ENCODE measurements around the gene RCOR2. TPM values are rescaled to one million over a fixed set of nuclear protein-coding genes. Genes with fewer than 3 reads are reported as not detected.
A peak's percentile ranks its signal among the peaks of the same experiment; 100 is the strongest.

The RCOR2 gene
- polyA plus RNA-seq, 2 donors: 0.13 to 0.24 TPM

DNA sequence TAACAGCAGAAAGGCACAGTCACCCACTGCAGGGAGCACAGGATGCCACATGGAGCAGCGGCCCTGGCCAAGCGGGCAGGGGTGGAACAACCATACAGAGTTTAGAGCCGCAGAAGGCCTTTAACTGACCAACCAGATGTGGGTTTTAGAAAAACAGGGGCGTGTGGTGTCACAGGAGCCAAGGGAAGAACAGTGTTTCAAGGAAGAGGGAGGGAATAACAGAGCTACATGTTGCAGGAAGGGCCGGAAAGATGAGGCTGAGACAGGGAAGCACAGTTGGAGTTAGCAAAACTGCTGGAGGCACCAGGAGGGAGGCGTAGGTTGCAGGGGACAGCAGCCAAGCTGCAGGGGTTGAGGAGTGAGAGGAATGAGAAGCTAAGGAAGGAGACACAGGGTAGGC is 14.1 kb upstream of the RCOR2 start:
- H3K27me3 ChIP-seq (ENCODE audit: control insufficient read depth in 1 of 2, insufficient read depth in 2 of 2, low read length in 2 of 2): no peaks in the 10 kb centered on the region
- 68 to 74% methylated on average over 6 of the region's 6 CpGs for WGBS, 2 donors
- no peak overlapping the region for H3K27ac ChIP-seq (ENCODE audit: low read depth in 2 of 2, low read length in 1 of 2)
- H3K9me3 ChIP-seq (ENCODE audit: control insufficient read depth in 2 of 2, insufficient read depth in 1 of 2, low read depth in 1 of 2, low read length in 1 of 2): no peaks in the 10 kb centered on the region
- H3K4me1 ChIP-seq (ENCODE audit: control insufficient read depth in 2 of 2, insufficient read depth in 2 of 2, low read length in 1 of 2): no peaks in the 10 kb centered on the region
- H3K36me3 ChIP-seq (ENCODE audit: control insufficient read depth in 2 of 2, insufficient read depth in 2 of 2, low read length in 1 of 2): no peaks in the 10 kb centered on the region
- H3K4me3 ChIP-seq (ENCODE audit: low read depth in 1 of 2, low read length in 2 of 2): no peak overlapping the region

DNA sequence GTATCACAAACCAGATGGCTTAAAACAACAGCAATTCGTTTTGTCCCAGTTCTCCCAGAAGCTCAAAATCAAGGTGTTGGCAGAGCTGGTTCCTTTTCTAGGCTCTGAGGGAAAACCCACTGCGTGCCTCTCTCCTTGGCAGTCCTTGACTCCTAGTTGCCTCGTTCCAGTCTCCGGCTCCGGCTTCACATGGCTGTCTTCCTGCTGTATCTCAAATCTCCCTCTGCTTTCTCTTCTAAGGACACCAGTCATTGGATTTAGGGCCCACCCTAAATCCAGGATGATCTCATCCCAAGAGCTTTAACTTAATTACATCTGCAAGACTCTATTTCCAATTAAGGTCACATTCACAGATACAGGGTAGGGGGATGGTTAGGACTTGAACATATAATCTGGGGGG is 12.7 kb upstream of the RCOR2 start:
- Histone ChIP-seq H3K36me3 (ENCODE audit: control insufficient read depth in 2 of 2, insufficient read depth in 2 of 2, low read length in 1 of 2) (no peaks in the 10 kb centered on the region), H3K27ac (ENCODE audit: low read depth in 2 of 2, low read length in 1 of 2) (no peak overlapping the region), H3K4me1 (ENCODE audit: control insufficient read depth in 2 of 2, insufficient read depth in 2 of 2, low read length in 1 of 2) (no peaks in the 10 kb centered on the region), H3K9me3 (ENCODE audit: control insufficient read depth in 2 of 2, insufficient read depth in 1 of 2, low read depth in 1 of 2, low read length in 1 of 2) (no peaks in the 10 kb centered on the region), H3K27me3 (ENCODE audit: control insufficient read depth in 1 of 2, insufficient read depth in 2 of 2, low read length in 2 of 2) (no peaks in the 10 kb centered on the region), H3K4me3 (ENCODE audit: low read depth in 1 of 2, low read length in 2 of 2) (no peak overlapping the region)
- 84 to 90% methylated on average over 5 of the region's 5 CpGs for WGBS, 2 donors

DNA sequence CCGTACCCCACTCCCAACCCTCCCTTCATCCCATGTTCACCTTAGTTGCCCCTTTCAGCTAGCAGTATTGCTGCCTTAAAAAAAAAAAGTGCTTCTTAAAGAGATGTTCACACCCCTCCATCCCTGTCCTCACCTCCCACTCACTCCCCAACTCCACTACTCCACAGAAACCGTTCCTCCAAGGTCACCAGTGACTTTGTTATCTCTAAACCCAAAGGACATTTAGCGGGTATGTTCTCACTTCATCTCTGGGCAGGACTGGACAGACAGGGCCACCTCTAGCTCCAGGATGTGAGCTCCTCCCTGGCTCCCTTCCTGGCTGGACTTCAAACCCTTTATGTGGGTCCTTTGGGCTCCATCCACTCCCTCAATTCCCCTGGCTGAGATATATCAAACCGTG is 6.4 kb upstream of the RCOR2 start:
- H3K4me3 ChIP-seq (ENCODE audit: low read depth in 1 of 2, low read length in 2 of 2): no peak overlapping the region
- no peaks in the 10 kb centered on the region for H3K9me3 ChIP-seq (ENCODE audit: control insufficient read depth in 2 of 2, insufficient read depth in 1 of 2, low read depth in 1 of 2, low read length in 1 of 2)
- H3K27ac ChIP-seq (ENCODE audit: low read depth in 2 of 2, low read length in 1 of 2): no peak overlapping the region
- H3K27me3 ChIP-seq (ENCODE audit: control insufficient read depth in 1 of 2, insufficient read depth in 2 of 2, low read length in 2 of 2): no peaks in the 10 kb centered on the region
- WGBS, 2 donors: 54 to 59% methylated on average over 4 of the region's 4 CpGs
- H3K4me1 ChIP-seq (ENCODE audit: control insufficient read depth in 2 of 2, insufficient read depth in 2 of 2, low read length in 1 of 2): peaks cover 6 to 9% of the 10 kb centered on the region in 2 donors
- H3K36me3 ChIP-seq (ENCODE audit: control insufficient read depth in 2 of 2, insufficient read depth in 2 of 2, low read length in 1 of 2): no peaks in the 10 kb centered on the region

DNA sequence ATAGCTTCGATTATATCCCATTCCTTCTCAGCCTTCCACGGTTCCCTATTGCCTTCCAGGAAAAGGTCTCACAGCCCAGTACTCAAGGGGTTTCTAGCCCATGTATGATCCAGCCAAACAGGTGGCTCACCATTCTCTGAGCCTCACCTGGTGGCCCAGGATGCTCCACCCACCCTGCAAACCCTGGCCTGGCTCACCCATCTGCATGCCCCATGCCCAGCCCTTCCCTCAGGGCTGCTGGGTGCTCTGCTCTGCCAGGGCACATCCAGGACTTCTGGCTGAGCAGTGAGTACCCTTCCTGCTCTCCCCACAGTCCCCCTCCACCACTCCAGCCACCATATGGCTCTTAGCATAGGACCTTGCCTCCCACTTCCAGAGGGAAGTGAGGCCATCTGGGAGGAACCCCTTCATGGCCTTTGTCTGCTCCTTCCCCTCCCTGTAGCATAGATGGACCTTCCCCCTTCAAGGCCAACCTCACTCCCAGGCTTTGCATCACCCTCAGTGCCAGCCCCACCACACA is 5.8 kb upstream of the RCOR2 start:
- Histone ChIP-seq H3K4me3 (ENCODE audit: low read depth in 1 of 2, low read length in 2 of 2) (no peak overlapping the region), H3K9me3 (ENCODE audit: control insufficient read depth in 2 of 2, insufficient read depth in 1 of 2, low read depth in 1 of 2, low read length in 1 of 2) (no peaks in the 10 kb centered on the region), H3K36me3 (ENCODE audit: control insufficient read depth in 2 of 2, insufficient read depth in 2 of 2, low read length in 1 of 2) (no peaks in the 10 kb centered on the region), H3K27me3 (ENCODE audit: control insufficient read depth in 1 of 2, insufficient read depth in 2 of 2, low read length in 2 of 2) (no peaks in the 10 kb centered on the region), H3K27ac (ENCODE audit: low read depth in 2 of 2, low read length in 1 of 2) (no peak overlapping the region), H3K4me1 (ENCODE audit: control insufficient read depth in 2 of 2, insufficient read depth in 2 of 2, low read length in 1 of 2) (peaks cover 9% of the 10 kb centered on the region in 2 donors)
- 61 to 71% methylated on average over 2 of the region's 2 CpGs for WGBS, 2 donors

DNA sequence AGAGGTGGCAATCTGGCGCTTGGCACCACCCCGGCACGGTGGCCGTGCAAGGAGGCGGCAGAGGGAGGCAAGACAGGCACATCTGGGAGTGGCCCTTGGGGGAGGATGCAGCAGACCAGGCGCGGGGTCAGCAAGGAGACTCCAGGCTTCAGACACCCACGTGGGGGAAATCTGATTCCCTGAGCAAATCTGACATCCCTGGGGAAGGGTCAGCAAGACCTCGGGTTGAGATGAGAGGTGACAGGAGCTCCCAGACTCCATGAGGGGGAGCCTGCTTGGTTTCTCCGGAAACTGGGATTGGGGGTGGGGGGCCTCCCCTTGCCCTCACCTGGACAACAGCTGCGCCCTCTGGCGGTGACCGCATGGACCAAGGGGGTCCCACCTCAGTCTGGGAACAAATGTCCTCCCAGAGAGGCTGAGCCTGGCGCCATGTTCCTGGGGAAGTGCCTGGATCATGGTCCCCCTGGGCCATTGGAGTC is 4.0 kb upstream of the RCOR2 start:
- H3K4me3 ChIP-seq (ENCODE audit: low read depth in 1 of 2, low read length in 2 of 2): no peak overlapping the region
- no peaks in the 10 kb centered on the region for H3K9me3 ChIP-seq (ENCODE audit: control insufficient read depth in 2 of 2, insufficient read depth in 1 of 2, low read depth in 1 of 2, low read length in 1 of 2)
- WGBS, 2 donors: 60 to 64% methylated on average over 14 of the region's 14 CpGs
- H3K36me3 ChIP-seq (ENCODE audit: control insufficient read depth in 2 of 2, insufficient read depth in 2 of 2, low read length in 1 of 2): no peaks in the 10 kb centered on the region
- H3K27ac ChIP-seq (ENCODE audit: low read depth in 2 of 2, low read length in 1 of 2): no peak overlapping the region
- H3K4me1 ChIP-seq (ENCODE audit: control insufficient read depth in 2 of 2, insufficient read depth in 2 of 2, low read length in 1 of 2): peaks cover 18 to 19% of the 10 kb centered on the region in 2 donors
- H3K27me3 ChIP-seq (ENCODE audit: control insufficient read depth in 1 of 2, insufficient read depth in 2 of 2, low read length in 2 of 2): no peaks in the 10 kb centered on the region

DNA sequence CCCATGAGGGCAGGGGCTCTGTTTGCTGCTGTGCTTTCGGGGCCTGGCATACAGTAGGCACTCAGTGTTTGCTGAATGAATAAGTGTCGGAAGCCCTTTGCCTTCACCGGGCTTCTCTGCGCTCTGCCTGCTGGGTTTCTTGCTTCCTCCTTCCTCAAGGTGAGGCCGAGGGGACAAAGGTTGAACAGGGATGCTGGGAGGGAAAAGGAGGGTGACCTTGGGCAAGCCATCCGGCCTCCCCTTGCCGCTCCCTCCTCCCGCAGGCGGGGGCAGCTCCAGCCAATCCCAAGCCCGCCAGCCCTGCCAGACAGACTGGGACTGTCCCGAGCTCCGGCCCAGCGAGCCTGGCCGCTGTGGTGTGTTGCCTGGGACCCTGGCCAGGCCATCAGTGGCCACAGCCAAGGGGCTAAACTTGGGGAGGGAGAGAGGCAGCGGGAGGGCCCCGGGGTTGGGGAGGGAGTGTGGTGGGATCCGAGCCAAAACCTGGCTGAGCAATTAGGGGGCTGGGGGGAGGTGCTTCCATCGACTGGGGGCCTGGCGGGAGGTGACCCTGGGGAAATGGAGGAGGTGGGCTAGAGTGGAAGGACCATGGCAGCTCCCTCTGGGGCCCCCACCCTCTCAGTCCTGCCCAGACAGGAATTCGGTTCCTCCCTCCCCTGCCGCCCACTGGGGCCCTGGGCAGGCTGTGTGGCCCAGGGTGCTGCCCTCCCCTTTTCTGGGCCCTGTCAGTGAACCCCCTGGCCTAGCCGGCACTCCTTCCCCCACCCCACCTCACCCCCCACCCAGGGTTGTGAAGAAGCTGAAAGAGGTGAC is 3.4 kb upstream of the RCOR2 start:
- no peak overlapping the region for H3K4me3 ChIP-seq (ENCODE audit: low read depth in 1 of 2, low read length in 2 of 2)

DNA sequence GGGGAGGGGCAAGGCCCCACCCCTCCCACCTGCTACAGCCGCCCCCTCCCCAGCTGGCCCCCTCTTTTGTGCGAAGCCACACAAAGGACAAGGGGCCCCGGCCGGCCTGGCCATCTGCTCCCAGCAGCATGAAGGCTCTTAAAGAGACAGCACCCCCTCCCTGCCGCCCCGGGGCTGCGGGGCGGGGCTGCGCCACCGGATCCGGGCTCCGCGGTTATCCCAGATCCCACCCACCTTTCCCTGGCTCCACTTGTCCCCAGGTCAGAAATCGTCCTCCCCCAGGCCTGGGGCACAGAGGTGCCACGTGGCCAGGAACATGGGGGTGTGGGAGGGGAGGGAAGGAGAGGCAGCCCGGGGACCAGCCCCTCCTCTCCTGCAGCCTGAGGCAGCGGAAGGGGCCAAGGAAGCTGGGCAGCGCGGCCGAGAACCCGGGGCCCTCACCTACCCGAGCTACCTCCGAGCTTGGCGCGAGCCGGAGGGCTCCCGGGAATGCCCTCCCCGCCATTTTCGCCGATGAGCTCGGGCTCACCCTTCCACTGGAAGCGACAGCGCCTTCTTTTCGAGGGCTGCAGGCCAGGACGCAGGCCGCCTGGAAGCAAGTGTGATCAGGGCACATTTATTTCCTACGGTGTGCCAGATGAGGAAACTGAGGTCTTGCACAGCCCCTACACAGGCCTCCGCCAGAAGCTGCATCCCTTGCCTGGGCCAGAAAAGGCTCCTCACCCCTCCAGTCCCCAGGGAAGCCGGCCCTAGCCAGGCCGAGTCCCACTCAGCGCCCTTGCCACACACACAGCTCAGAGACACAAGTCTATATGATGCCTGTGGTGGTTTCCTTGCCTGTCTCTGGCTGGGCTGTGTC is 2.5 kb upstream of the RCOR2 start:
- WGBS, 2 donors: 17 to 24% methylated on average over 37 to 41 of the region's 41 CpGs
- Histone ChIP-seq H3K27ac (ENCODE audit: low read depth in 2 of 2, low read length in 1 of 2) (peak overlapping the region; percentile 40 to 50), H3K27me3 (ENCODE audit: control insufficient read depth in 1 of 2, insufficient read depth in 2 of 2, low read length in 2 of 2) (no peaks in the 10 kb centered on the region), H3K36me3 (ENCODE audit: control insufficient read depth in 2 of 2, insufficient read depth in 2 of 2, low read length in 1 of 2) (no peaks in the 10 kb centered on the region), H3K9me3 (ENCODE audit: control insufficient read depth in 2 of 2, insufficient read depth in 1 of 2, low read depth in 1 of 2, low read length in 1 of 2) (no peaks in the 10 kb centered on the region), H3K4me3 (ENCODE audit: low read depth in 1 of 2, low read length in 2 of 2) (peak overlapping the region in 1 of 2 donors; percentile 7), H3K4me1 (ENCODE audit: control insufficient read depth in 2 of 2, insufficient read depth in 2 of 2, low read length in 1 of 2) (peaks cover 19 to 24% of the 10 kb centered on the region in 2 donors)

More for the DNA sequence above, 3.4 kb upstream of the RCOR2 start:
- Histone ChIP-seq H3K27me3 (ENCODE audit: control insufficient read depth in 1 of 2, insufficient read depth in 2 of 2, low read length in 2 of 2) (no peaks in the 10 kb centered on the region), H3K36me3 (ENCODE audit: control insufficient read depth in 2 of 2, insufficient read depth in 2 of 2, low read length in 1 of 2) (no peaks in the 10 kb centered on the region), H3K4me1 (ENCODE audit: control insufficient read depth in 2 of 2, insufficient read depth in 2 of 2, low read length in 1 of 2) (peaks cover 19 to 23% of the 10 kb centered on the region in 2 donors), H3K9me3 (ENCODE audit: control insufficient read depth in 2 of 2, insufficient read depth in 1 of 2, low read depth in 1 of 2, low read length in 1 of 2) (no peaks in the 10 kb centered on the region), H3K27ac (ENCODE audit: low read depth in 2 of 2, low read length in 1 of 2) (peak overlapping the region; percentile 18 to 40)
- 35 to 49% methylated on average over 19 to 22 of the region's 22 CpGs for WGBS, 2 donors

DNA sequence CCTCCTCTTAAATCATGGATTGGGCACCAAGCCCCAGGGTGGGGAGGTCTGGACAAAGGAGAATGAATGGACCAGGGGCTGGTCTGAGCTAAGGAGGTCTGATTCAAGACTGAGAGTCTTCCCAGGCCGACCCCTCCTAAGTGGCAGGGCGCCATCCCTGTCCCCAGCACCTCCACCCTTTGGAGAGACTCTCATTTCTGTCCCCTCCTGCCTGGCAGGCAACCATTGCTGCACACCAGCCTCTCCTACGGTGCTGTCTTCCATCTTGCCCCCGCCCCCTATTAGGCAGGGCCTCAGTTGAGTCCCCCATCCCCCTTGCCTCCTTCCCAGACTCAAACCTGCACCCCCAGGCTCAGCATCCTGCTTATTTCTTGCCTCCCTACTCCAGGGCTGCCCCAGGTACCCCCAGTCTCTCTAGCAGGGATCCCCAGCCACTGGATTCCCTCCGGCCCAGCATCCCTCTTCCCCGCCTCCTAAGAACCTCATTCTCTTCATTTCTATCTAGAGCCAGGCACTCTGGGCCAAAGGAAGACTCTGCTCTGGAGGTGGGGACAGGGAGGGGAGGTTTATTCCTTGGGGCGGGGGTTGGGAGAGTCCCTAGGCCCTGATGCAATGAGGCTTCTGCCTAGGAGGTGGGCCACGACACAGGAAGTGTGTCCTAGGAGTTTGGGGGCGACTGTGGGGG is 1.7 kb upstream of the RCOR2 start:
- WGBS, 2 donors: 44 to 50% methylated on average over 9 of the region's 9 CpGs
- Histone ChIP-seq H3K36me3 (ENCODE audit: control insufficient read depth in 2 of 2, insufficient read depth in 2 of 2, low read length in 1 of 2) (no peaks in the 10 kb centered on the region), H3K4me3 (ENCODE audit: low read depth in 1 of 2, low read length in 2 of 2) (no peak overlapping the region), H3K27me3 (ENCODE audit: control insufficient read depth in 1 of 2, insufficient read depth in 2 of 2, low read length in 2 of 2) (no peaks in the 10 kb centered on the region), H3K27ac (ENCODE audit: low read depth in 2 of 2, low read length in 1 of 2) (peak overlapping the region; percentile 65 to 66), H3K9me3 (ENCODE audit: control insufficient read depth in 2 of 2, insufficient read depth in 1 of 2, low read depth in 1 of 2, low read length in 1 of 2) (no peaks in the 10 kb centered on the region), H3K4me1 (ENCODE audit: control insufficient read depth in 2 of 2, insufficient read depth in 2 of 2, low read length in 1 of 2) (peaks cover 19 to 24% of the 10 kb centered on the region in 2 donors)

All from esophagus (tissue), 2 donors.